SIG-M5 treated with dmso at 0.1 percent for 504 hours (cell line): Measurements from ENCODE around the gene MAP2K5.

Source experiments
- DNase-seq: peaks from one replicate; lab custom pipeline; 2025; ENCODE audit not compliant: unreplicated experiment; lab: John Stamatoyannopoulos, UW

The MAP2K5 gene

GRCh38 chr15:67832897-67833709 is 290.6 kb downstream of the MAP2K5 start:
- no peak for DNase-seq

GRCh38 chr15:67833710-67834511 is 291.4 kb downstream of the MAP2K5 start:
- peak; percentile 21 for DNase-seq

GRCh38 chr15:67834581-67835296 is 292.2 kb downstream of the MAP2K5 start:
- DNase-seq, result no peak

GRCh38 chr15:67835297-67836133 is 293.0 kb downstream of the MAP2K5 start:
- DNase-seq, result no peak

GRCh38 chr15:67836134-67836455 is 293.6 kb downstream of the MAP2K5 start:
- no peak for DNase-seq

GRCh38 chr15:67836477-67836876 is 294.0 kb downstream of the MAP2K5 start:
- peak; percentile 12 for DNase-seq

GRCh38 chr15:67836955-67837354 is 294.5 kb downstream of the MAP2K5 start:
- no peak for DNase-seq

- peak; percentile 39 for DNase-seq
Measured at GRCh38 chr15:67838789-67839332, 296.4 kb downstream of the MAP2K5 start.

- DNase-seq, result peak; percentile 59
Measured at GRCh38 chr15:67839499-67839928, 297.0 kb downstream of the MAP2K5 start.

GRCh38 chr15:67839929-67840748 is 297.6 kb downstream of the MAP2K5 start, which contains the start of gene RNU6-1:
Gene RNU6-1, minus strand, starts transcription at chr15:67840045.
- DNase-seq, result peak; percentile 92

- peak; percentile 18 for DNase-seq
Measured at GRCh38 chr15:67840749-67841512, 298.4 kb downstream of the MAP2K5 start.

- no peak for DNase-seq
Measured at GRCh38 chr15:67841513-67841762, 298.9 kb downstream of the MAP2K5 start.

GRCh38 chr15:67843092-67843501 is 300.6 kb downstream of the MAP2K5 start:
- no peak for DNase-seq

- DNase-seq, result no peak
Measured at GRCh38 chr15:67843571-67844387, 301.3 kb downstream of the MAP2K5 start.

- no peak for DNase-seq
Measured at GRCh38 chr15:67845974-67846373, 303.5 kb downstream of the MAP2K5 start.

- no peak for DNase-seq
Measured at GRCh38 chr15:67849538-67849937, 307.0 kb downstream of the MAP2K5 start.

GRCh38 chr15:67850336-67850735 is 307.8 kb downstream of the MAP2K5 start:
- DNase-seq, result no peak

GRCh38 chr15:67850994-67851571 is 308.6 kb downstream of the MAP2K5 start:
- peak; percentile 74 for DNase-seq
